ENCODE data around the gene CPB2.

- no peak for TF ChIP-seq CTCF (IDR thresholded peaks at IDR 0.05)
- TF ChIP-seq POLR2A (IDR thresholded peaks at IDR 0.05): no peak
- TF ChIP-seq POLR2AphosphoS5 (IDR thresholded peaks at IDR 0.05): no peak
These were observed 65.2 kb downstream of the CPB2 start for GRCh38 chr13:46039411-46040182.

All from prostate gland (tissue), 2 donors.